ENCODE data around the gene CROCC.

The CROCC gene

DNA sequence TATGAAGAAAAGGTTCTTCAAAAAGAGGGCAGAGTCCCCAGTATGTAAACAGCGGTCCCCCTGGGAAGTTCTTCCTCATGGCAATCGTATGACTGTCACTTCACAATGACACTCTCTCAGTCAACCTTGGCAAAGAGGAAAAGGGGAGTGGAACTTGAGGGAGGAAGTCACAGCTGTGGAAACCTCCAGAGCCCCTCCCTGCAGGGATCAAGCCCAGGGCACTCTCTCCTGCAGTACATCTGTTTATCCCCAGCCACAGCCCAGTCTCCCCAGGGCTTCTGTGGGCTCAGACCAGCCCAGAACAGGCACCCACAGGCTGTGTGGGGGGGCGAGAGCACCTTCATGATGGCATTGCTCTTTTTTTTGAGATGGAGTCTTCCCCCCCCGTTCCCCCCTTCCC, 88.0 kb downstream of the CROCC start:
- DNase-seq (ENCODE audit: low spot score): peak; percentile 25
- TF ChIP-seq, protein P1, sequence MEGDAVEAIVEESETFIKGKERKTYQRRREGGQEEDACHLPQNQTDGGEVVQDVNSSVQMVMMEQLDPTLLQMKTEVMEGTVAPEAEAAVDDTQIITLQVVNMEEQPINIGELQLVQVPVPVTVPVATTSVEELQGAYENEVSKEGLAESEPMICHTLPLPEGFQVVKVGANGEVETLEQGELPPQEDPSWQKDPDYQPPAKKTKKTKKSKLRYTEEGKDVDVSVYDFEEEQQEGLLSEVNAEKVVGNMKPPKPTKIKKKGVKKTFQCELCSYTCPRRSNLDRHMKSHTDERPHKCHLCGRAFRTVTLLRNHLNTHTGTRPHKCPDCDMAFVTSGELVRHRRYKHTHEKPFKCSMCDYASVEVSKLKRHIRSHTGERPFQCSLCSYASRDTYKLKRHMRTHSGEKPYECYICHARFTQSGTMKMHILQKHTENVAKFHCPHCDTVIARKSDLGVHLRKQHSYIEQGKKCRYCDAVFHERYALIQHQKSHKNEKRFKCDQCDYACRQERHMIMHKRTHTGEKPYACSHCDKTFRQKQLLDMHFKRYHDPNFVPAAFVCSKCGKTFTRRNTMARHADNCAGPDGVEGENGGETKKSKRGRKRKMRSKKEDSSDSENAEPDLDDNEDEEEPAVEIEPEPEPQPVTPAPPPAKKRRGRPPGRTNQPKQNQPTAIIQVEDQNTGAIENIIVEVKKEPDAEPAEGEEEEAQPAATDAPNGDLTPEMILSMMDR (IDR thresholded peaks at IDR 0.05; ENCODE audit: extremely low read depth, insufficient read depth, missing control alignments): no peak
- in situ Hi-C loops (cut with MboI; ENCODE audit: low pct_unique_long_range_greater_than_20kb, low sequenced_read_pairs, unreplicated experiment): no loop called here

DNA sequence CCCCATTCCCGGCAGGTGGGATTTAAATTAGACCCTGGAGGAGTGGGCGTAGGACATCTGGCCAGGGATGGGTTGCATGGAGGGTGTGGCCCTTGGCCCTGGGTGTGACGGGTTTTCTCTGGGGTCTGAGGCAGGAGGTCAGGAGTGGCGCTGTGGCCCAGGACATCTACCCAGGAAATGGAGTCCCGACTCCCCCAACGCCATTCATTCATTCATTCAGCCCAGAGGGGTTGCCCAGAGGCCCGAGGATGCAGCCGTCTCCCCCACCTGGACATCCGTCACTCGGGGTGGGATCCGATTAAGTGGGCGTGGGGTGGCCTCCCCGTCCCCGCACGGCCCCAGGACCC, 89.3 kb downstream of the CROCC start:
- DNase-seq (ENCODE audit: low spot score): peak; percentile 59
- TF ChIP-seq, protein P1 (IDR thresholded peaks at IDR 0.05; ENCODE audit: extremely low read depth, insufficient read depth, missing control alignments): no peak
- in situ Hi-C loops (cut with MboI; ENCODE audit: low pct_unique_long_range_greater_than_20kb, low sequenced_read_pairs, unreplicated experiment): no loop called here

DNA sequence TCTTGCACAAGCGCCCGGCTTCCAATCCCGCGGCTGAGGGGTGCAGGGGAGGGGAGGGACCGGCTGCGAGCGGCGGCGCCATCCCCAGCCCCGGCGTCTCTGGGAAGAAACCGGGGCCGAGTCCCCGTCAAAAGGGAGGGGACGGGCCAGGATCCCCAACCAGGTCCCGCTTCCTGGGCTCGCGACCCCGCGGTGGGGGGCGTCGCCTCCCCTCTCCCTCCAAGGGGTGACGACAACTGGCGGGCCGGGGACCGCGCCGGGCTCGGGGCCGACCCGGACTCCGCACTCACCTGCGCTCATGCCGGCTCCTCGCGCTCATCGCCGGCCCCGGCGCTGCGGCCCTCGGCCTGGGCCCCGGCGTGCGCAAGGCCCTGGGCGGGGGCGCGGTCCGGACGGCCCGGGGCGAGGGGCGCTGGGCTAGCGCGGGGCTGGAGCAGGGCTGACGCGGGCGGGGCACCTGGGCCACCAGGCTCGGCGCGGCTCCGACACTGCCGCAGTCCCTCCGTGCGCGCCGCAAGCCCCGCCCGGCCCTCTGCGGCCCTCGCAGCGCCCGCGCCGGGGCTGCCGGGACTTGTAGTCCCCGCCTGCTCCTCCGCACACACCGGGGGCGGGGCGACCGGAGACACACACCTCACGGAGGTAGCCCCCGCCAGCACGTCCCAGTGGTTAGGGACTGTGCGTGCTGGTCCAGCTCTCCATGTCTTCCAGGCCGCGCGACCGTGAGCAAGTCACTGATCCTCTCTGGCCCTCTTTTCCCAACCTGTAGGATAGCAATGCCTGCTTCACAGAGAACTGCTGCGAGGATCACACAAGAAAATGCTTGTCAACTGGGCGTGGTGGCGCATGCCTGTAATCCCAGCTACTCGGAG, 89.9 kb downstream of the CROCC start, which contains the start of gene ATP13A2:
Gene ATP13A2 (minus strand): TSS at position 490 of the 869 bp plus-strand sequence. CDS start 190 bp downstream, at position 300.
- TF ChIP-seq, protein P1 (IDR thresholded peaks at IDR 0.05; ENCODE audit: extremely low read depth, insufficient read depth, missing control alignments): no peak
- in situ Hi-C loops (cut with MboI; ENCODE audit: low pct_unique_long_range_greater_than_20kb, low sequenced_read_pairs, unreplicated experiment): no loop called here
- DNase-seq (ENCODE audit: low spot score): peak; percentile 94

DNA sequence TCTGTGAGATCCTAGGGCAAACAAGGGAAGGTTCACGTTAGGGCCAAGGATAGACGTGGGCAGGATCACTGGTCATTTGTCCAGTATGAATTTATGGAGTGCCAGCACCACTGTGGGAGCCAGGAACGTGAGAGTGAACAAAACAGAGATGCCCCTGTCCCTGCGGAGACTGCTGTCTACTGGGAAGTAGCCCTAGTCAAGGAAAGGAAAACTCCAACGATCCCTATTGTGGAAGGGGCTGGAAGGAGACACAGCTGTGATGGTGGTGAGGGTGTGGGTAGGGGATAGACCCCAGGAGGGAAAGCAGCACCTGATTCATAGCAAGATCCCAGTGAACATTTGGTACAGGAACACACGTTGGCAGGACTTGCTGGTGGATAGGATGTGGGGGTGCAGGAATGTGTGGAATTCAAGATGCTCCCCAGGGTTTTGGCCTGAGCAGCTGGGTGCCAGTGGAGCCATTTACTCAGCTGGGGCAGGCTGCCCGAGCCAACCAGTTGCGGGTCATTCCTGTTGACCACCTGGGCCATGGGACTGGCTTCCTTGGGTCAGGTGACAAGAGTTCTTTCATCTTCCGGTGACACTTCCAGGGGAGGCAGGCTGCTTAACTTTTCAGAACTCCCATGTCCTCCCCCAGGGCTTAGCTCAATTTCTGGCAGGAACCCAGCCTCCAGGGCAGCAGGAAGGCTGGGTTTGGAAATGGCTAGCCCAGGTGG, 91.2 kb downstream of the CROCC start:
- TF ChIP-seq, protein P1 (IDR thresholded peaks at IDR 0.05; ENCODE audit: extremely low read depth, insufficient read depth, missing control alignments): no peak
- no peak for DNase-seq (ENCODE audit: low spot score)
- in situ Hi-C loops (cut with MboI; ENCODE audit: low pct_unique_long_range_greater_than_20kb, low sequenced_read_pairs, unreplicated experiment): no loop called here

DNA sequence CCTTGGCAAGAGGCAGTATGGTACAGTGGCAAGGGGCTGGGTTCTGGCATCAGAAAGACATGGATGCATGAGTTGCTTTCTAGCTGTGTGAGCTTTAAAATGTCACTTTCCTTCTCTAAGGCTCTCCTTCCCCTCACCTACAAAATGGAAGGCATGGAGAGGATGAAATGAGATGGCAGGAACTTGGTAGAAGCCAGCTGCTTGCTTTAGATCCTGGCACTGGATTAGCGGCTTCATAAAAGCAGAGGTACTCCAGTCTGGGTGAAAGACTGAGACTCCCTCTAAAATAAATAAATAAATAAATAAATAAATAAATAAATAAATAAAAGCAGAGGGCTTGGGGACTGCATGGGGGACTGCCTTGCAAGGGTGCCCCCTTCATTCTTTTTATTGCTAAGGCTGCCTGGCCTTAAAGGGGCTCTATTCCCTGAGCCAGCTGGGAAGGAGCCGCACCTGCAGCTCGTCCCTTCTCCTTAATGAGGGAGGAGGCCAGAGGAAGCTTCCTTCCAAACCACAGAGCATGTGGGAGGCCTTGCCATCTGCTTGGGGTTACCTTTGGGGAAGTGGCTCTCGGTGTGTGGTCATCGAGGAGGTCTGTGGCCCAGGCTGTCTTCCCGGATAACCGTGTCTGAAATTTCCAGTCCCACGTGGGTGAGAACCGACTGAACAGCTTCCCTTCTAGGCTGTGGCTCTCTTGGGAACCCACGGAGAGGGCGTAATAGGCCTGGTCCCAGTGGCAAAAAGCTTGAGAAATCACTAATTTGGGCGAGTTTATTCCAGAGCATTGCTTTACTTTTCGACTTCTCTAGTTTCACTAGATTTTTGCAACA, 92.0 kb downstream of the CROCC start:
- no peak for DNase-seq (ENCODE audit: low spot score)
- in situ Hi-C loops (cut with MboI; ENCODE audit: low pct_unique_long_range_greater_than_20kb, low sequenced_read_pairs, unreplicated experiment): no loop called here
- TF ChIP-seq, protein P1 (IDR thresholded peaks at IDR 0.05; ENCODE audit: extremely low read depth, insufficient read depth, missing control alignments): no peak

Measured in GM13977 (cell line).